ENCODE results near the gene FOXJ3. TPM values are rescaled to one million over a fixed set of nuclear protein-coding genes. Genes with fewer than 3 reads are reported as not detected.
A peak's percentile ranks its signal among the peaks of the same experiment; 100 is the strongest.
"Not testable (repeated sequence)": the region's sequence is repeated elsewhere in the genome, so short reads cannot be mapped to it uniquely, and the experiment has no call there.

Gene FOXJ3
- total RNA-seq, 1 donor from 2014 or later: 15.1 TPM

GRCh38 chr1:42259059-42259738 lies 75.8 kb downstream of the FOXJ3 start:
- peak in 1 of 2 donors; percentile 19 for DNase-seq (ENCODE audit: low read depth in 2 of 2)

GRCh38 chr1:42258218-42258617 lies 76.8 kb downstream of the FOXJ3 start:
- DNase-seq (ENCODE audit: low read depth in 2 of 2): no peak

GRCh38 chr1:42251042-42251441 lies 84.0 kb downstream of the FOXJ3 start:
- DNase-seq (ENCODE audit: low read depth in 2 of 2): no peak

GRCh38 chr1:42250164-42250563 lies 84.9 kb downstream of the FOXJ3 start:
- DNase-seq (ENCODE audit: low read depth in 2 of 2): no peak

GRCh38 chr1:42240966-42241755 lies 93.9 kb downstream of the FOXJ3 start:
- peak in 1 of 2 donors; percentile 96 for DNase-seq (ENCODE audit: low read depth in 2 of 2)

- no peak for DNase-seq (ENCODE audit: low read depth in 2 of 2)
These were observed 95.5 kb downstream of the FOXJ3 start for GRCh38 chr1:42239555-42239954.

- no peak for DNase-seq (ENCODE audit: low read depth in 2 of 2)
These were observed 96.0 kb downstream of the FOXJ3 start for GRCh38 chr1:42239041-42239440.

- DNase-seq (ENCODE audit: low read depth in 2 of 2): no peak
These were observed 103.8 kb downstream of the FOXJ3 start for GRCh38 chr1:42231253-42231652.

- no peak for DNase-seq (ENCODE audit: low read depth in 2 of 2)
These were observed 106.1 kb downstream of the FOXJ3 start for GRCh38 chr1:42228938-42229337.

GRCh38 chr1:42223036-42223435 lies 112.0 kb downstream of the FOXJ3 start:
- no peak for DNase-seq (ENCODE audit: low read depth in 2 of 2)

- DNase-seq (ENCODE audit: low read depth in 2 of 2): no peak
These were observed 113.0 kb downstream of the FOXJ3 start for GRCh38 chr1:42221952-42222606.

- no peak for DNase-seq (ENCODE audit: low read depth in 2 of 2)
These were observed 113.6 kb downstream of the FOXJ3 start for GRCh38 chr1:42221456-42221855.

- no peak for DNase-seq (ENCODE audit: low read depth in 2 of 2)
These were observed 115.4 kb downstream of the FOXJ3 start for GRCh38 chr1:42219627-42220026.

- peak; percentile 81 to 93 for DNase-seq (ENCODE audit: low read depth in 2 of 2)
These were observed 120.6 kb downstream of the FOXJ3 start for GRCh38 chr1:42214447-42214871.

GRCh38 chr1:42211224-42211623 lies 123.8 kb downstream of the FOXJ3 start:
- peak in 1 of 2 donors; percentile 57 for DNase-seq (ENCODE audit: low read depth in 2 of 2)

GRCh38 chr1:42210421-42211133 lies 124.5 kb downstream of the FOXJ3 start:
- DNase-seq (ENCODE audit: low read depth in 2 of 2): no peak

GRCh38 chr1:42209526-42210251 lies 125.3 kb downstream of the FOXJ3 start:
- DNase-seq (ENCODE audit: low read depth in 2 of 2): no peak

GRCh38 chr1:42206930-42207329 lies 128.1 kb downstream of the FOXJ3 start:
- DNase-seq (ENCODE audit: low read depth in 2 of 2): not testable (repeated sequence)

- no peak for DNase-seq (ENCODE audit: low read depth in 2 of 2)
These were observed 128.9 kb downstream of the FOXJ3 start for GRCh38 chr1:42206164-42206563.

- DNase-seq (ENCODE audit: low read depth in 2 of 2): no peak
These were observed 133.0 kb downstream of the FOXJ3 start for GRCh38 chr1:42201986-42202385.

GRCh38 chr1:42198251-42198650 lies 136.8 kb downstream of the FOXJ3 start:
- no peak for DNase-seq (ENCODE audit: low read depth in 2 of 2)
